Umbilical cord (tissue), 2 donors: ENCODE data around the gene ASB10. TPM values are rescaled to one million over a fixed set of nuclear protein-coding genes. Genes with fewer than 3 reads are reported as not detected.

ENCODE experiments used
- DNase-seq: peaks from one replicate; pipeline ENCODE4 v3.0.0-alpha.2; 2015; ENCODE audit warnings: low spot score
- total RNA-seq: library from RNA; depleted of rRNA; stranded (reverse); fragments of >200 nt; gene quantifications from one replicate; pipeline ENCODE4 v1.2.3, GENCODE V29; 2014; ENCODE audit warnings: low replicate concordance; ENCODE audit not compliant: insufficient read depth

The ASB10 gene
- total RNA-seq, 1 donor from 2014 or later: not detected

- no peak for DNase-seq
Observed at GRCh38 chr7:151187409-151188251, 580 bp upstream of the ASB10 start.

- no peak for DNase-seq
Observed at GRCh38 chr7:151185762-151186639, 1.0 kb downstream of the ASB10 start.

DNA sequence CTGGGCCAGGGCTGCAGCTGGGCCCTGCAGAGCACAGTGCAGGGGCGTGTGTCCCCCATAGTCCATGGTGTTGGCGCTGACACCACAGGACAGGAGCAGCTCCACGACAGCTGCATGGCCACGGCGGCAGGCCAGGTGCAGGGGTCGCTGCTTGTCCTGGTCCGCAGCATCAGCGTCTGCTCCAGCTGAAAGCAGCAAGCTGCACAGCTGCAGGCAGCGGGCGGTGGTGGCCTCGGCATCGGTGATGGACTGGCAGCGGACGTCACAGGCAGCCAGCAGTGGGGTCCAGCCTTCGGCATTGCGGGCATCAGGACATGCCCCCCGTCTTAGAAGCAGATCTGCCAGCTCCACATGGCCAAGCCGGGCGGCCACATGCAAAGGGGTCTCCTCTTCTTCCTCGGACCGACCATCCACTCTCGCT is 6.0 kb downstream of the ASB10 start:
- no peak for DNase-seq

- no peak for DNase-seq
Observed at GRCh38 chr7:151179946-151180345, 7.1 kb downstream of the ASB10 start.

- DNase-seq: no peak
Observed at GRCh38 chr7:151179287-151179860, 7.7 kb downstream of the ASB10 start.

- no peak for DNase-seq
Observed at GRCh38 chr7:151178831-151179230, 8.2 kb downstream of the ASB10 start.

- DNase-seq: no peak
Observed at GRCh38 chr7:151178236-151178635, 8.8 kb downstream of the ASB10 start.

- no peak for DNase-seq
Observed at GRCh38 chr7:151177310-151177709, 9.7 kb downstream of the ASB10 start.

GRCh38 chr7:151176401-151176800 is 10.6 kb downstream of the ASB10 start:
- DNase-seq: no peak

GRCh38 chr7:151175793-151176311 is 11.2 kb downstream of the ASB10 start:
- no peak for DNase-seq

- DNase-seq: no peak
Observed at GRCh38 chr7:151175047-151175792, 11.8 kb downstream of the ASB10 start.

DNA sequence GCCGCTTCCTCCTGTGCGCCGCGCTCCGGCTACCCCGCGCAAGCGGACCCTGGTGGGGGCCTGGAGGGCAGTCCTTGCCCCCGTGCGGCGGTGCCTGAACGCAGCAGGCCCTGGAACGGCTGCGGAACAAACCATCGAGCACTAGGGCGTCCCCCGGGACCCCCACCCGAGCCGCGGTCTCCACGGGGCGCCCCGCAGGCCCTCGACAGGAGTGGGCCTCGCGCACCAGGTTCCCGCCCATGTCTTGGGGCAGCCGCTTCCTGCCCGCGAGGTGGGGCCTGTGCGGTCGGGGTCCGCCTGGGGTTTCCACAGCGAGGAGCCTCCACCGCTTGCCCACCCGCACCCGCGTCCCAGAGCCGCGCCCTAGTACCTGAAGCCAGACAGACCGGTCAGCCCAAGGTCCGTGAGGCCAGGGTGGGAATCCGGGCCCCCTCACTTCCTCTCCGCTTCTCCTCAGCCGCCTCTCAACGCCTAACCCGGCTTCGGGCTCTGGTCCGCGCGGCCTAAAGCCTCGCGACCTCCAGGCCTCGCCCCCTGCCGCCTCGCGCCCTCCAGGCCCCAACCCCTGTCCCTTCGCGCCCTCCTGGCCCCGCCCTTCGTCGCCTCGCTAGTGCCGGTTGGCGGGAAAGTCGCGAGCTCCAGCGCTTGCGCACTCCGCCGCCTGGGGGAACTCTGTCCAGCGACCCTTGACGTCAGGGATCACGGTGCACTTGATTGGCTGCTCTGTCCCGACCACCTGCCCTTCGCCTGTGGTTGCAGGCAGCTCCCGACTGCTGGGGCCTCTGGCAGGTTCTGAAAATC is 12.6 kb downstream of the ASB10 start:
- DNase-seq: peak; percentile 15

DNA sequence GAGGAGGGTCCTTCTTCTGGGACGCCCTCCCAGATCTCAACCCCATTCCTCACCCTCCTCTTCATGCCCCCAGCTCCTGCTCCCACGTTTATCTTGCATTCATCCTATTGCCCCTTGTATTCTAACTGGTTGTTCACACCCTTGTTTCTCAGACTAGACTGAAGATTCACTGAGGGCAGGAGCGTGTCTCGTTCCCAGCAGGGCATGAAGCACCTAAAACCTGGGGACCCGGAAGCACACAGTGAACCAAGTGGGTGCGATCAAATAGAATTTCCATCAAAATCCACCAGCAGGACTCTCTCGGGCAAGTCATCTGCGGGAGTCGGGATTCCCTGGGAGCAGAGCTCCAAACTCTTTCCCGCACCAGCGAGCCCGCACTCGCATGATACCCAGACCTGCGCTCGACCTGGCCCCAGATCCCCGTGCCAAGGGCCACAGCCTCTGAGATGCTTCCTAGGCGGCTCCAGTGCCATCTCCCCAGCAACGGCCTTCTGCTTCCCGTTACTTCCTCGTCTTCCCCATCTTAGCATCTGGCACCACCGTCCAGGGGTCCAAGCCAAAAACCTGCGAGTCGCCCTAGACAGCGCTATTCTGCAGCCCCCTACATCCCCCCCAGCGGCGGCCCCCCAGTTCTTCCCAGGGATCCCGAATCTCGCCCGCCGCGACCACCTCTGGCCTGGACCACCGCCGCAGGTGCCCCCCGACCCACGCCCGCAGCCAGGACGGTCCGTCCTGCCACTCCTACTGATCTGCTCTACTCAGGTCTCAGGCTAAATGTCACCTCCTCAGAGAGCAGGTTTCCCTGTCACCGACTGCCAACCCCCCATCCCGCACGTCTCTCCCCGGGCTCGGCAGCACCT is 13.4 kb downstream of the ASB10 start:
- no peak for DNase-seq

DNA sequence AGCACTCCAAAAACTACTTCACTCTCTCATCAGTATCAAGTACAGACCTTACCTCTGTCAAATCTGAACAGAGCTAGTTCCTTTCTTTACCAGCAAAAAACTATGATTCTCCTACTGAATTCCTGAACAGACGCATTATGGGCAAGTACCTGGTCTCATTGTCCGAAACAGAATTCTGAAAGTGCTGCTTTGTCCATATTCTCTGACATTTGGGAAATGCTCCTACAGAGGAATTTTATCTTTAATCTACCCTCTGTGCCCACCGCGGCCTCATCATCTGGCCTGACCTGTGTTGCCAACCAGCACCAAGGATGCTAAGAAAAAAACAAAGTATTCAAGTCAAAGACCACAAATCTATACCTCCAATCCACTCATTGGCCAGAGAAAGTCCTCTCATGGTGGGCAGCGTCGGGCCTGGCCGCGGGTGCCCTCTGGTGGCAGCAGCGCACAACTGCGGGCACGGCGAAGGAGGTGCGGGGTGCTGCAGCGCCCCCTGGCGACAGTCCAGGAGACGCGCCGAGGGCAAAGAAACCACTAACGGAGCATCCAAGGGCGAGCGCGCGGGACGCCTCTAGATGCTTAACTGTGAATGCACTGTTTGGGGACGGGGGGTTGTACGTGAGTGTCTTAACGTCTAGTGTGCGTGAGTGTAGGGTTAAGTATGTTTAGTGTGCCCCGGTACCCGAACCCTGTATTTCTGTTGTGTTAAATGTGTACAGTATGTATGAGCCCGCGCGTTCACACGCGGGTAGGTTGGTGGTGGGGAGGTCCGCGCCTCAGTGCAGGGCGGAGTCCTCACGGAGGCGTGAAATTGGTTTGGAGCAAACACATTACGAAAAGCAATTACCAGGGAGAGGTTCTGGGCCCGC is 14.5 kb downstream of the ASB10 start:
- peak; percentile 69 for DNase-seq

DNA sequence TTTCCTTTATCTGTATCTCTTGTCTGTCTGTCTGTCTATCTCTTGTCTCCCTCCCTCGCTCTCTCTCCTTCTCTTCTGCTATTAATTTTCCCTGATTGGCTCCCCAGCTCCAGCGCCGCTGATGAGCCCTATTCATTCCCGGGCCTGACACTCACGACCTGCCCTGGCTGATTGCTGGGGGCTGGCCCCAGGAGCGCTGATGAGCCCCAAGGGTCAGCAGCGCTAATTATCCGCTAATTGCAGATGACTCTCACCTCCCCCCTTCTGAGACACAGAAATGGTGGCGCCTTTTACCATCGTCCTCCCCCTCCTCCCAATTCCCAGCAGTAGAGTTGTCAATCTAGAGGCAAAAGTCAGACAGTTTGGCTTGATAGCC is 18.3 kb downstream of the ASB10 start:
- DNase-seq: no peak

DNA sequence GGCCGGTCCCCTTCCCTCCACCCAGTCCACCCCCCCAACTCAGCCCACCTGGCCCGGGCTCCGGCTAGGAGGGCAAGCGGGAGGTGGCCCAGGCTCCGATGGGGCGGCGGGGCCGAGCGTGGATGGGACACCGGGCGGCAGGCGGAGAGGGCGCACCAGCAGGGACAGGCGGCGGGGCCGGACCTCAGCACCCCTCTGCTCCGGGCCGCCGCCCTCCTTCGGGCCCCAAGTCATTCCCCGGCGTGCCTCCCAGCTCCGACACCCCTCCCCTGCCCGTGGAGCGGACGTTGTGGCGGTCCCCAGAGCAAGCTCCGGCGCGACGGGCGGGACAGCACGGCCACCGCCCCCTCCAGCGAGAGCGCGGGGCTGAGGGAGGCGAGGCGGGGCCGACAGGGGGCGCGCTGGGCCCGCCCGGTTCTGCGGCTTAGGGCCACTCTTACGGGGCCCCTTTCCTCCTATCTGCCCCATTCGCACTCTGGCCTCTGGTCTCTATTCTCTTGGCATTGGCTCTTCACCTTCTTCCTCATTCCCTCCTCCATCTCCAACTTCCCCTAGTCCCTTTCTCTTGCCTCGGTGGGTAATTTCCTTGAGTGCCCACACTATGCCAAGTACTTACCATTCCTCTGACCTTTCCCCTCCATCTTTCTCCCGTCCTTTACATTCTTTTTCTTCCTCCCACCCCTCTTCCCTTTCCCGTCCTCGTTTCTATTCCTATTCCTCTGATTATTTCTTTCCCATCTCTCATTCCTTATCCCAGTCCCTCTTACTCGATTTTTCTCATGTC is 18.9 kb downstream of the ASB10 start:
- DNase-seq: no peak

GRCh38 chr7:151167197-151167961 is 19.7 kb downstream of the ASB10 start, which contains the start of gene GBX1:
TSS of gene GBX1 (minus strand) at chr7:151167694. CDS start at chr7:151167548, 146 bp downstream.
- DNase-seq: no peak
